GM19372 (cell line): ENCODE data around the gene SUOX.
"Not testable (repeated sequence)": the region's sequence is repeated elsewhere in the genome, so short reads cannot be mapped to it uniquely, and the experiment has no call there.

ENCODE experiments used
- ATAC-seq: cut with Tn5 transposase; IDR thresholded peaks from one replicate; pipeline ENCODE4 v1.9.1; 2021; ENCODE audit warnings: mild to moderate bottlenecking, low read depth, moderate library complexity; ENCODE audit not compliant: unreplicated experiment

Gene SUOX

GRCh38 chr12:55996715-55997534 is at the start of gene SUOX:
SUOX (plus strand) TSS chr12:55997276; CDS start chr12:56002222, 4,946 bp downstream.
- ATAC-seq: peak; percentile 99

- ATAC-seq: no peak
Observed at GRCh38 chr12:55955344-55955743, 41.7 kb upstream of the SUOX start.

- no peak for ATAC-seq
Observed at GRCh38 chr12:55955800-55956508, 41.1 kb upstream of the SUOX start.

- ATAC-seq: no peak
Observed at GRCh38 chr12:55957106-55957859, 39.8 kb upstream of the SUOX start.

- ATAC-seq: no peak
Observed at GRCh38 chr12:55963760-55964159, 33.3 kb upstream of the SUOX start.

- no peak for ATAC-seq
Observed at GRCh38 chr12:55965240-55965639, 31.8 kb upstream of the SUOX start.

GRCh38 chr12:55965941-55966407 is 31.1 kb upstream of the SUOX start, which contains the start of gene PMEL:
PMEL (minus strand) TSS chr12:55966042; CDS start chr12:55966011, 31 bp downstream.
- ATAC-seq: no peak

GRCh38 chr12:55966408-55967281 is 30.4 kb upstream of the SUOX start, which contains the start of gene CDK2:
CDK2 (plus strand) TSS chr12:55966830; CDS start chr12:55967009, 179 bp downstream.
- peak; percentile 97 for ATAC-seq

- no peak for ATAC-seq
Observed at GRCh38 chr12:55969356-55969755, 27.7 kb upstream of the SUOX start.

GRCh38 chr12:55970775-55971174 is 26.3 kb upstream of the SUOX start:
- no peak for ATAC-seq

- ATAC-seq: no peak
Observed at GRCh38 chr12:55972042-55972441, 25.0 kb upstream of the SUOX start.

GRCh38 chr12:55972456-55972855 is 24.6 kb upstream of the SUOX start:
- ATAC-seq: no peak

- ATAC-seq: no peak
Observed at GRCh38 chr12:55972911-55973598, 24.0 kb upstream of the SUOX start.

- peak; percentile 89 for ATAC-seq
Observed at GRCh38 chr12:55973599-55974307, 23.3 kb upstream of the SUOX start, which contains the start of gene RAB5B. RAB5B (plus strand) TSS chr12:55974078; CDS start chr12:55986961, 12,883 bp downstream.

GRCh38 chr12:55974308-55974730 is 22.8 kb upstream of the SUOX start:
- peak; percentile 7 for ATAC-seq

GRCh38 chr12:55978393-55978792 is 18.7 kb upstream of the SUOX start:
- ATAC-seq: no peak

GRCh38 chr12:55979069-55979468 is 18.0 kb upstream of the SUOX start:
- ATAC-seq: no peak

GRCh38 chr12:55981882-55982281 is 15.2 kb upstream of the SUOX start:
- ATAC-seq: not testable (repeated sequence)
